Activated T-cell treated with anti-CD3 and anti-CD28 coated beads, Interleukin-2, amount 50 U/mL, for 72 hours (primary cell): Measurements from ENCODE around the gene COL18A1. TPM values are rescaled to one million over a fixed set of nuclear protein-coding genes. Genes with fewer than 3 reads are reported as not detected.

Experiments
- ATAC-seq, 2 donors: fragments of 150-1000 bp; cut with Tn5 transposase; replicated peaks in 1 of 2; 2 replicates each; pipeline ENCODE4 v1.10.0; 2021; ENCODE audit warnings: moderate library complexity in 2 of 2, mild to moderate bottlenecking in 1 of 2
- DNase-seq, 2 donors: peaks; one replicate each; pipeline ENCODE4 v3.0.0; 2021 to 2022; ENCODE audit warnings: mixed read lengths in 1 of 2
- H3K27ac Mint-ChIP-seq: one replicate; pipeline ENCODE4 v1.8.0; 2022; ENCODE audit warnings: mild to moderate bottlenecking, moderate library complexity, mixed read lengths
- H3K27me3 Mint-ChIP-seq: one replicate; pipeline ENCODE4 v1.8.0; 2022; ENCODE audit warnings: low read depth, mixed read lengths
- H3K36me3 Mint-ChIP-seq, 2 donors: one replicate each; pipeline ENCODE4 v1.8.0; 2022; ENCODE audit warnings: mixed read lengths in 2 of 2, mild to moderate bottlenecking in 1 of 2; ENCODE audit not compliant: insufficient read depth in 2 of 2
- H3K4me1 Mint-ChIP-seq: one replicate; pipeline ENCODE4 v1.8.0; 2022; ENCODE audit warnings: low read depth, mixed read lengths
- H3K4me3 Mint-ChIP-seq, 2 donors: one replicate each; pipeline ENCODE4 v1.8.0; 2022; ENCODE audit warnings: mild to moderate bottlenecking in 2 of 2, mixed read lengths in 2 of 2, moderate library complexity in 2 of 2
- H3K9me3 Mint-ChIP-seq, 2 donors: one replicate each; pipeline ENCODE4 v1.8.0; 2022; ENCODE audit warnings: mixed read lengths in 2 of 2
- total RNA-seq, 2 donors: library from RNA; stranded (reverse); gene quantifications; one replicate each; pipeline ENCODE4 v1.2.3, GENCODE V29; 2022

The COL18A1 gene
- total RNA-seq, 2 donors from 2014 or later = 4.9 to 7.5 TPM

DNA sequence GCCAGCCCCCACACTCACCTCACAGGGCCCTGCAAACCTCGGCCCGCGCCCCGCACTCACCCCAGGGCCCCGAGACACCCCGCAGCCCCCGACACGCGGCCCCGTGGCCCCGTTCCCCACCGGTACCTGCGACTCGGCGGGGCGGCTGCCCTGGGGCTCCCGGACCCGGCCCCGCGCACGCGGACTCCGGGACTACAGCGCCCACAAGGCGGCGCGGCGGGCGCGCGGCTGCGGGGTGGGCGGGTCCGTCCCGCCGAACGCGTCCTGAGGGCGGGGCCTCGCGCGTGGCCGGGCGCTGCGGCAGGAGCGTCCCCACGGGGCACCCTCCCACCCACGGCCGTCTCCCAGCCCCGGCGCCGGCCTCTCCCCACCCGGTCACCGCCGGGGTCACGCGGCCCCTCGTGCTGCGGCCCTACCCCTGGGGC is 137.3 kb downstream of the COL18A1 start, which contains the start of gene SLC19A1:
TSS of gene SLC19A1 (minus strand) at position 199 of the 425 bp plus-strand sequence. CDS start 4,481 bp downstream, outside the sequence.
- Mint-ChIP-seq H3K27ac (no peak within 1 kb of the TSS), H3K4me1 (peaks cover 21% of the 10 kb centered on the region), H3K4me3 (peak within 1 kb of the TSS; percentile 80 to 91), H3K9me3 (no peaks in the 10 kb centered on the region), H3K36me3 (no peaks in the 10 kb centered on the region), H3K27me3 (no peaks in the 10 kb centered on the region)
- peak; percentile 87 to 88 for ATAC-seq
- peak; percentile 75 to 88 for DNase-seq

DNA sequence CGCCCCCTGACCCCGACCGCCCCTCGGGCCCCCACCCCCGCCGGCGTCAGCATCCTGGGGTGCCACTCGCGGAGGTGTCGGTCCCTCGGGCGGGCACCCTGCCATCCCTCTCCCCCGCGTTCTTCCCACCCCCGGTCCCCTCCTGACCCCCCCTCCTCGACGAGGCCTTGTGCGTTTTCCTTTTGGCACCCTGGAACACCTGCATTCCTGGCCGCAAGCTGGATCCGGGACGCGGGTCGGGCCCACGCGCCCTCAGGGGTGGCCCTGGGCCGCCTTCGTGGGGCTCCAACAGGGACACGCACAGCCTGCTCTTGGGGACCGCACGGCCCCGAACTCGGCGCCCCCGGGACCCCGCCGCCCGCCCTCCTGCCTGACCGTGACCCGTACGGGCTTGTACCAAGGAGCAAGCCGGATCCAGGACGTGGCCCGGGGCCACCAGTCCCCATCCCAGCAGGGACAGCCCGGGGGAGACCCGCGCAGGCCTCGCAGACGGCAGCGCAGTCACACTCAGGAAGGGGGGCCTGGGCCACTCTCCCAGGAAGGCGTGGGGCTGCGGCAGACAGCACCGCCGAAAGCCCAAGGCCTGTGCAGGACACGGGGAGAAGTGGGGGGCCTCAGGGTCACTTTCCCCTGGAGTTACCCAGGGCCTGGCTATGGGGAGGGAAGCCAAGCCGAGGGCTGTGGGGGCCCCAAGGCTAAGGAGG is 137.9 kb downstream of the COL18A1 start:
- DNase-seq = peak in 1 of 2 donors; percentile 22
- no peak overlapping the region for H3K27ac Mint-ChIP-seq

DNA sequence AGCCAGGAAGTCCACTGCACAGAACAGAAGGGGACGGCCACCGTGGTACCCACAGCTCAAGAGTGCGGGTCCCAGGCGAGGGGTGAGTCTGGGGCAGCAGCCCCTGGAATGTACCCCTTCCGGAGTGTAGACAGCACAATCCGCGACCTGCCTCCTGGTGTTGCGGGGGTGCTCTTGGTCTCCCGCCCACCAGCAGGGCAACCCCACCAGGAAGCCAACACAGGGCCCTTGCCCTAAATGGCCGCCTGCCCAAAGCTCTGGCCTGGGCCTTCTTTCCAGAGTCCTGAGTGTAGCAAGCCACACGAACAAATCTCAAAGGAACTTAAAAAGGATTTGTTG is 138.4 kb downstream of the COL18A1 start:
- Mint-ChIP-seq H3K27me3 (no peaks in the 10 kb centered on the region), H3K36me3 (no peaks in the 10 kb centered on the region)

More for the DNA sequence above, 137.9 kb downstream of the COL18A1 start:
- Mint-ChIP-seq H3K4me3 (peak overlapping the region; percentile 64 to 70), H3K27me3 (no peaks in the 10 kb centered on the region), H3K4me1 (peaks cover 21% of the 10 kb centered on the region), H3K36me3 (no peaks in the 10 kb centered on the region), H3K9me3 (no peaks in the 10 kb centered on the region)
- no peak for ATAC-seq

DNA sequence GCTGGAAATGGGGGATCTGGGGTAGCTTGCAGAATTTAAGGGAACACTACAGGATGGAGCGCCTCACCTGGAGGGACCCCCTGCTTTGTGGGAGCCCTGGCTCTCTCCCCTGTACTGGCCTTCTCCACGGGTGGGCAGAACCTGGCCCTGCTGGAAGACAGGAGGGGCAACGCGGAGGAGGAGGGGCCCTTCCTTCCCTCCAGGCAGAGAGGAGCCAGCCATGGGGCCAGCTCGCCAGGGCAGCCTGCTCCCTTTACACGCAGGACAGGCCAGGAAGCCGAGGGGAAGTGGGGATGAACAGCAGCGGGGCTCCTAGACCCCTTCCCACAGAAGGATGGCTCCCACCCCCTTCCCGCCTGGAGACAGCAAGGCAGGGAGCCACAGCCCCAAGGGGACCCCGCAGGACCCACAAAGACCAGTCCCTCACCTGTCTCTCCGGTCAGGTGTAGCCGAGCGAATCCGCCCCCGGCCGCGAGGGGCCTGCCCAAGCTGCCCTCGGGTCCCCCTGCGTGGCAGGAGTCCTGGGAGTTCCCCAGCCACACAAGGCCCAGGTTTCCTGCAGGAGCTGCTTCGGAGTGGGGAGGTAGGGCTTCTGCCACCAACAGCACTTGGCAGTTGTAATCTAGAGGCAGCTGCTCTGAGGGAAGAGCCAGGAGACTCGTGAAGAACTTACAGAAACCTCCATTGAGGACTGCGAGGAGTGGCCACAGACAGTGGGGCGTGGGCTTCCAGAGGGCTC is 138.9 kb downstream of the COL18A1 start:
- Mint-ChIP-seq H3K27me3 (no peaks in the 10 kb centered on the region), H3K36me3 (no peaks in the 10 kb centered on the region), H3K9me3 (no peaks in the 10 kb centered on the region), H3K4me1 (peaks cover 22% of the 10 kb centered on the region), H3K27ac (no peak overlapping the region), H3K4me3 (peak overlapping the region; percentile 64 to 70)
- DNase-seq (no peak), ATAC-seq (no peak)

More for the DNA sequence above, 138.4 kb downstream of the COL18A1 start:
- H3K4me3 Mint-ChIP-seq = peak overlapping the region; percentile 64 to 70
- no peaks in the 10 kb centered on the region for H3K9me3 Mint-ChIP-seq
- no peak overlapping the region for H3K27ac Mint-ChIP-seq
- ATAC-seq (no peak), DNase-seq (no peak)
- H3K4me1 Mint-ChIP-seq = peaks cover 21% of the 10 kb centered on the region

DNA sequence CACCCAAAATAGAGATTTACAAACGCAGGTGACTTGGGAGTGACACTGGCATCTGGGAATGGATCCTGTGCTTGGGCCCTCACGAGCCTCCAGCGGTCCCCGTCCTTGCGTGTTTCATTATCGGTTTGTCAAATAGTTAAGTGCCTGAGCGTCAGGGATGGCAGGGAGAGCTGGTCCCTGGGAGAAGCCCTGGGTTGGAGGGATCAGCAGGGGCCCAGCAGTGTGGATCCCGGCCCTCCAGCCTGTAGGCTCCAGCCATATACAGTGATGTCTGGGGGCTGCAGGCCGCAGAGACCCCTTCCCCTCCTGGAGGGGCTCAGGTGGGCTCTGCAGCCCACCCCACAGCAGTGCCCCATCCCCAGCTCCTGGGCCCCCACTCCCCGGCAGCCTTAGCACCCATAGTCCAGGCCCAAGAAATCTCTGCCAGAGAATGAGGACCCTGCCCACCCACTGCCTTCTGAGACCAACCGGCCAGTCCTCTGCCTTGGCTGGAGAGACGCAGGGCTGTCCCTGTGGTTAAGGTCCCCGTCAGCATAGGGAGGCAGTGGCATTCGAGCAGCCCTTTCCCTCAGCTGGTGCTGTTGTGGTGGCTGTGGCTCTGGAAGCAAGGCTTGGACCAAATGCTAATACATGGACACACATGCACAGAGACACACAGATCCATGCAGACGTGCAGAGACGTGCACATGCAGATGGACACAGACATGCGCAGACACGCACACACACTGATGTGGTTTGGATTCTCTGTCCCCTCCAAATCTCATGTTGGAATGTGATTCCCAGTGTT is 139.7 kb downstream of the COL18A1 start:
- DNase-seq = no peak
- H3K36me3 Mint-ChIP-seq = no peaks in the 10 kb centered on the region
- no peak overlapping the region for H3K4me3 Mint-ChIP-seq
- no peaks in the 10 kb centered on the region for H3K9me3 Mint-ChIP-seq
- H3K27ac Mint-ChIP-seq = no peak overlapping the region
- no peaks in the 10 kb centered on the region for H3K27me3 Mint-ChIP-seq
- H3K4me1 Mint-ChIP-seq = peaks cover 25% of the 10 kb centered on the region
- no peak for ATAC-seq

DNA sequence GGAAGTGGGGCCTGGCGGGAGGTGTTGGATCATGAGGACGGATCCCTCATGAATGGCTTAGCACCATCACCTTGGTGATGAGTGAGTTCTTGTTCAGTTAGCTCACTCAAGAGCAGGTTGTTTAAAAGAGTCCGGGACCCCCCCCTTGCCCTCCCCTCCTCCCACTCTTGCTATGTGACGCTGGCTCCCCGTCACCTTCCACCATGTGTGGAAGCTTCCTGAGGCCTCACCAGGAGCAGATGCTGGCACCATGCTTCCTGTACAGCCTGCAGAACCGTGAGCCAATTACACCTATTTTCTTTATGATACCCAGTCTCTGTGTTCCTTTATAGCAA is 140.2 kb downstream of the COL18A1 start:
- DNase-seq (no peak), ATAC-seq (no peak)
- Mint-ChIP-seq H3K36me3 (no peaks in the 10 kb centered on the region), H3K9me3 (no peaks in the 10 kb centered on the region), H3K27me3 (no peaks in the 10 kb centered on the region), H3K4me3 (no peak overlapping the region), H3K4me1 (peaks cover 23% of the 10 kb centered on the region), H3K27ac (no peak overlapping the region)

DNA sequence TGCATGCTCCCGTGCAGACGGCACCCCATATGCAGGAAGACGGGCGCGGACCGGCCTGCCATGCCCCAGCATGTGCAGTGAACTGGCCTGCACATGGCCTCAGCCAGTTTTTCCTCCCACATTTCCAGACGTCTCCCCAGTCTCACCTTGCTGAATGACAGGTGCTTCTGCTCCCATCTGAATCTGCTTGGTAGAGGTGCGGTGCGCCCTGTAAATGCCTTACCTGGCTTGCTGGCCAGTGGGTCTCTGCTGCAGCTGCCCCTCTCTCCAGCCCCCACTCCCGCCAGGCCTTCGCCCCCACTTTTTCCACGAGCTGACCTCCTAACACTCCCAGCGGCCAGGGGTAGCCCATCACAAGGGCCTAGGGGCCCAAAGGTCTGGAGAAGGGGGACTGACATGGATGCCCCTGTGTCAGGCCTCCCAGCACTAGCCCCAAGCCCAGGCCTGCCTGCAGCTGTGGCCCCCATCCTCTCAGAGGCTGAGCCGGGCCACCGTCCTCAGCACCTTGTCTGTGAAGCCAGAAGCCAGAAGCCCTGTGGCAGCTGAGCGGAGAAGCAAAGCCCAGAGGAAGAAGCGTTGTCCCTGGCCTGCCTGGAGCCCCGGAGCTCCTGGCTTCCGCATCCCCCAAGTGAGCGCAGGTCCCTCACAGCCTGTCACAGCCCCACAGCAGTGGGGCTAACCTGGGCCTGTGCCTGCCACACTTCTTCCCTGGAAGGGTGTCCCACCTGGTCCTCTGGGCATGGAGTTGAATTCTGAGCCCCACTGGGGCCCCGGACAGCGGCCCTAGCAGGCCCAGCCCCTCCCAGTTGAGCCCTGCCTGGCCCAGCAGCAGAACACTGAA is 140.9 kb downstream of the COL18A1 start:
- no peak overlapping the region for H3K4me3 Mint-ChIP-seq
- DNase-seq = no peak
- H3K27ac Mint-ChIP-seq = no peak overlapping the region
- ATAC-seq = no peak
- H3K36me3 Mint-ChIP-seq = no peaks in the 10 kb centered on the region
- H3K9me3 Mint-ChIP-seq = no peaks in the 10 kb centered on the region
- no peaks in the 10 kb centered on the region for H3K27me3 Mint-ChIP-seq
- H3K4me1 Mint-ChIP-seq = peaks cover 23% of the 10 kb centered on the region

DNA sequence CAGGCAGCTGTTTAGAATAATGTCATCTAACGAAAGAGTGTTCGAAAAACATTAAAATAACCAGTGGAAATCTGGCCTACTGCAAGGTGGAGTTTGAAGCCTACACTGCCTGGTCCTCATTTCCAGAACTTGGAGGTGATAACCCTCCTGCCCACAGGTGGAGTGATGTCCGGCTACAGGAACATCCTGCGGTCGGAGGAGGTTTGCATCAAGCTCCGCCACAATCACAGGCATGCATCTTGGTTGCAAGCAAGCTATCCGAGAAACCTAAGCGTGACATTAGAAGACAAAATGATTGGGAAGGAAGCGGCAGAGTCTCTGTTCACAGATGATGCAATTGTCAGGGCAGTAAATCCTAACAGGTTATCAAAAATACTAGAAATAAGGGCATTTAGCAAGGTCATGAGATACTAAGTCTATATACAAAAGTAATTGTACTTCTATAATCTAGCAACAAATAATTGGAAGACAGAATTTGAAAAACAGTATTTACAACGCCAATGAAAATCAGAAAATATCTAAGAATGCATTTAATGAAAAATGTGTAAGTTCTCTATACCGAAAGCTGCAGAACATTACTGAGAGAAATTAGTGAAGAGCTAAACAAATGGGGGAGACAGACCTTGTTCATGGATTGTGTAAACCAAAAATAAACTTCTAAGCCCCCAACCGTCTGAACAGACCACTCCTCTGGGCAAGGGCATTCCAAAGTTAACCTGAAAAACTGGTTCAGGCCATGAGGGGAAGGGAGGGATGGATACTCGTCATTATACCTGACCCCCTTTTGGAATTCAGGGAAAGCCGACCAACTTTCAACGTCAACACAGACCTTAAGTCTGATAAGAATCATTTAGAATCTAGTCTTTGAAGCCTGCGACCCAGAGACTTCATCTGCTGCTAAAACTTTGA is 141.9 kb downstream of the COL18A1 start:
- DNase-seq (no peak), ATAC-seq (no peak)
- Mint-ChIP-seq H3K9me3 (no peaks in the 10 kb centered on the region), H3K36me3 (peaks cover 0 to under 1% of the 10 kb centered on the region in 2 donors), H3K27ac (no peak overlapping the region), H3K4me3 (no peak overlapping the region), H3K27me3 (no peaks in the 10 kb centered on the region), H3K4me1 (peaks cover 27% of the 10 kb centered on the region)

DNA sequence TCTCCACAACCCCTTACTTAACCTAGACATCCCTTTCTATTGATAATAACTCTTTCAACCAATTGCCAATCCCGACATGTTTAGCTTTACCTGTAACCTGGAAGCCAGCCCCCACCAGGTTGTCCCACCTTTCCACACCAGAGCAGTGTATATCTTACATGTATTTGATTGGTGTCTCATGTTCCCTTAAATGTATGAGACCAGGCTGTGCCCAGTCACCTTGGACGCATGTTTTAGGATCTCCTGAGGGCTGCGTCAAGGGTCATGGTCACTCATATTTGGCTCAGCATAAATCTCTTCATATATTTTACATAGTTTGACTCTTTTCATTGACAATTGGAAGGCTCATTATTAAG is 142.6 kb downstream of the COL18A1 start:
- ATAC-seq (no peak), DNase-seq (no peak)
- Mint-ChIP-seq H3K4me1 (peaks cover 30% of the 10 kb centered on the region), H3K27me3 (no peaks in the 10 kb centered on the region), H3K9me3 (no peaks in the 10 kb centered on the region), H3K36me3 (peaks cover 0 to 1% of the 10 kb centered on the region in 2 donors), H3K4me3 (no peak overlapping the region), H3K27ac (no peak overlapping the region)

DNA sequence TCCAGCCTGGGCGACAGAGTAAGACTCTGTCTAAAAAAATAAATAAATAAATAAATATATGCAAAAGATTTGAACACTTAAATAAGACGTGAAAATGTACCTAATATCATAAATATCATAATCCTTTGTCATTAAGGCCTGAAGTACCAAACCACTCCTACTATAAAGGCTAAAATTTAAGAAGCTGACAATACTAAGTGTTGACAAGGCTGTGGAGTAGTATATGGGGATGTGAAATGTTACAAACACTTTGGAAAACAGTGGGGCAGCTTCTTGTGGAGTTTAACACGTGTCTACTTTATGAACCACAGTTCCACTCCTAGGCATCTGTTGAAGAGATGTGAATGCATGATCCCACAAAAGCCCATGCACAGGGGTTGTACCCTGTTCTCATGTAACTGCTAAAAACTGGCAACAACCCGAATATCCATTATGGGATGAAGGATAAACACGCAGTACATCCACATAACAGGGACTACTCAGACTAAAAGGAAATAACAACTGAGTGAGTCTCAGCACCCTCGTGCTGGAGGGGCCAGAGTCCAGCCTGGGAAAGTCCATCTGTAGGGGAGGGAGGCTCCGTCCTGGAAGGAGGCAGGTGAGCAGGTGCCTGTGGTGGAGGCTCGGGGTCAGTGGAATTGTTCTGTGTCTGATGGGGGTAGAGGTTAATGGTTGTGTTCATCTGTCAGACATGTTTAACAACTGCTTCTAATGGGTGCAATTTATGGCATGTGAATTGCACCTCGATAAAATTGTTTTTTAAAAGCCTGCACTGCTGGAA is 143.9 kb downstream of the COL18A1 start:
- DNase-seq (no peak), ATAC-seq (no peak)
- Mint-ChIP-seq H3K36me3 (peaks cover 0 to 1% of the 10 kb centered on the region in 2 donors), H3K9me3 (no peaks in the 10 kb centered on the region), H3K4me1 (peaks cover 35% of the 10 kb centered on the region), H3K27ac (peak overlapping the region; percentile 33), H3K4me3 (peak overlapping the region; percentile 12 to 25), H3K27me3 (no peaks in the 10 kb centered on the region)

DNA sequence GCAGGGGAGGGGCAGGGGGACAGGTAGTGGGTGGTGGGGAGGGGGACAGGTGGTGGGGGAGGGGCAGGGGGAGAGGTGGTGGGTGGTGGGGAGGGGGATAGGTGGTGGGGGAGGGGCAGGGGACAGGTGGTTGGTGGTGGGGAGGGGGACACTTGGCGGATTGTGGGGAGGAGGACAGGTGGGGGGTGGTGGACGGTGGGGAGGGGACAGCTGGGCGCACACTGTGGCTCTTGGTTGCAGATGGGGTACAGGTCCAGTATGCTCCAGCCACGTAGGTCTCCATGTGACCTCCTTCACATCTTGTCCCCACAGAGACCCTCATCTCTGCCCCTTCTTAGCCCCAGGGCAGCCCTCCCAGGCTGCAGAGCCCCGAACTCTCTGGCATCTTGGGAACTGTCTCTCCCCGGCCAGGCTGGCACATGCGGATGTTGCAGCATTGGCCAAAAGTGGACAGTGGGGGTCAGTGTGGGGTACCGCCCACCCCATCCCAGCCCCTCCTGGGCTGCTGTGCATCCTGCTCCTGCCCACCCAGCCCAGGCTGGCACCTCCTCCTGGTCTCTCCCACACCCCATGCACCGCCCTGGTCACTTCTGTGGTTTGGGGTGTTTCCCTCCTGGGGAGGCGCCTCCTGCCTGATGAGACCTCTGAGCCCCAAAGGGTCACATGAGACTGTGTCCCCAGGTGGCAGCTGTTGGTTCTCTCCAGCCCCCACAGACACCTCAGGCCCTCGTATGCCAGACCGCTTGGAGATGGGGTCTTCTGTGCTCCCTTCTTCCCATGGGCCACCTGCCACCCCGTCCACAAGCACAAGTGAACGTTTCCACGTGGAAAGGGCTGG is 144.9 kb downstream of the COL18A1 start:
- Mint-ChIP-seq H3K27me3 (no peaks in the 10 kb centered on the region), H3K36me3 (peaks cover 1 to 3% of the 10 kb centered on the region in 2 donors), H3K4me3 (peak overlapping the region; percentile 89 to 94), H3K4me1 (peaks cover 41% of the 10 kb centered on the region), H3K27ac (peak overlapping the region; percentile 100), H3K9me3 (no peaks in the 10 kb centered on the region)
- DNase-seq (peak in 1 of 2 donors; percentile 34), ATAC-seq (no peak)
